Natural killer cell (primary cell): ENCODE data around the gene HOXB1. TPM values are rescaled to one million over a fixed set of nuclear protein-coding genes. Genes with fewer than 3 reads are reported as not detected.

Experiments
- ATAC-seq, 3 donors: fragments of 150-1000 bp in 2 of 3; fragments of 200-7000 bp in 1 of 3; cut with Tn5 transposase; 1 replicate in 1 of 3; 2 replicates in 2 of 3; pipeline ENCODE4 v1.10.0; 2021; ENCODE audit warnings: mild to moderate bottlenecking in 2 of 3, moderate library complexity in 2 of 3
- DNase-seq, 2 donors: peaks; one replicate each; pipeline versions ENCODE4 v3.0.0 to v3.0.0-alpha.2; 2013 to 2021; ENCODE audit warnings: mixed read lengths in 1 of 2
- H3K27ac ChIP-seq: one replicate; pipeline ENCODE4 v1.5.1; 2013; ENCODE audit warnings: mild to moderate bottlenecking, low read length
- H3K27me3 ChIP-seq: one replicate; pipeline ENCODE4 v1.6.1; 2013; ENCODE audit warnings: low read length; ENCODE audit not compliant: control insufficient read depth, insufficient read depth
- H3K36me3 ChIP-seq: one replicate; pipeline ENCODE4 v1.6.1; 2013; ENCODE audit warnings: low read length; ENCODE audit not compliant: control insufficient read depth, insufficient read depth
- H3K4me1 ChIP-seq: one replicate; pipeline ENCODE4 v1.6.1; 2013; ENCODE audit warnings: low read length; ENCODE audit not compliant: control insufficient read depth, insufficient read depth
- H3K4me3 ChIP-seq: one replicate; pipeline ENCODE4 v1.5.1; 2013; ENCODE audit warnings: low read length
- H3K9me3 ChIP-seq: one replicate; pipeline ENCODE4 v1.6.1; 2013; ENCODE audit warnings: low read length; ENCODE audit not compliant: control insufficient read depth, insufficient read depth
- H3K27ac Mint-ChIP-seq, 2 donors: one replicate each; pipeline ENCODE4 v1.8.0; 2022; ENCODE audit warnings: mild to moderate bottlenecking in 2 of 2, mixed read lengths in 2 of 2, moderate library complexity in 1 of 2
- H3K27me3 Mint-ChIP-seq, 2 donors: one replicate each; pipeline ENCODE4 v1.8.0; 2022; ENCODE audit warnings: low read depth in 2 of 2, mixed read lengths in 2 of 2
- H3K36me3 Mint-ChIP-seq: one replicate; pipeline ENCODE4 v1.8.0; 2022; ENCODE audit warnings: mixed read lengths
- H3K4me1 Mint-ChIP-seq, 2 donors: one replicate each; pipeline ENCODE4 v1.8.0; 2022; ENCODE audit warnings: mixed read lengths in 2 of 2
- H3K4me3 Mint-ChIP-seq: one replicate; pipeline ENCODE4 v1.8.0; 2022; ENCODE audit warnings: mild to moderate bottlenecking, moderate library complexity, mixed read lengths
- H3K9me3 Mint-ChIP-seq, 2 donors: one replicate each; pipeline ENCODE4 v1.8.0; 2022; ENCODE audit warnings: mixed read lengths in 2 of 2
- WGBS: methylation state at CpG from one replicate; pipeline ENCODE4 v1.1.7; 2013; ENCODE audit warnings: missing lambda C conversion rate; ENCODE audit not compliant: insufficient coverage; 5-methylcytosine and 5-hydroxymethylcytosine counted together
- intact Hi-C: fragments of 100-400 bp; cut with micrococcal nuclease; formaldehyde crosslinking; loops from one replicate; pipeline ENCODE4 v1.14.2; 2022
- total RNA-seq, 4 donors: library from RNA; stranded (reverse); fragments of 120-200 nt in 1 of 4; gene quantifications; one replicate each; pipeline versions ENCODE4 v1.2.3 to v1.2.4, GENCODE V29; 2013 to 2022
- TF ChIP-seq, protein P1 (sequence below): fragments of 200-600 bp; IDR thresholded peaks from one replicate; pipeline ENCODE4 v1.8.0; 2022; ENCODE audit warnings: antibody characterized with exemption

The HOXB1 gene
- total RNA-seq, 3 donors from 2014 or later (not counting 1 experiment from before 2014, with no cell fraction given), result not detected

DNA sequence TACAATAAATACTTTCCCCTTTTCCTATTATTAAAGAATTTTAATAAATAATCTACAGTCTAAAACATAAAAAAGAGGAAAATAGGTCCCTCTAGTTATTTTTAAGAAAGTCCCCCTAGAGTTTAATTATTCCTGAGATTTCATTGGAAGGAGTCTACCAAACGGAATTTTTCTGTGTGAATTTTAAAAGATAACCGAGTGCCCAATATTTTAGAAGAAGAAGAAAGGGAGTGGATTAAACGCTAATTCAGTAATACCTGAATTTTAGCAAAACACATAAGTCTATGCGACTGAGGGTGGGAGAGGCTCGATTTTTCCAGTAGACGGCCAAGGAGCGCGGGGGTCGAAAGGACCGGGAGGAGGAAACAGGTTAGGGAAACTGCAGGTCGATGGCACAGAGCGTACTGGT is 11.9 kb upstream of the HOXB1 start:
- Mint-ChIP-seq H3K36me3 (peaks cover 7% of the 10 kb centered on the region), H3K4me3 (peak overlapping the region; percentile 99), H3K9me3 (no peaks in the 10 kb centered on the region), H3K27ac (peak overlapping the region; percentile 94 to 99), H3K27me3 (peaks cover 0 to 23% of the 10 kb centered on the region in 2 donors), H3K4me1 (peaks cover 62 to 65% of the 10 kb centered on the region in 2 donors)
- peaks cover 51% of the 10 kb centered on the region for H3K4me1 ChIP-seq
- WGBS, result 7% methylated on average over 12 of the region's 12 CpGs
- peak in 2 of 3 donors; percentile 1 to 2 for ATAC-seq
- H3K27ac ChIP-seq, result peak overlapping the region; percentile 95
- H3K36me3 ChIP-seq, result no peaks in the 10 kb centered on the region
- H3K9me3 ChIP-seq, result no peaks in the 10 kb centered on the region
- no peaks in the 10 kb centered on the region for H3K27me3 ChIP-seq
- intact Hi-C loops, result loop anchor here (2.0 kb wide), 1 partner anchor 14 kb away; no protein-coding TSS in a partner anchor
- no peak for DNase-seq
- peak overlapping the region; percentile 77 for H3K4me3 ChIP-seq
- TF ChIP-seq, protein P1, sequence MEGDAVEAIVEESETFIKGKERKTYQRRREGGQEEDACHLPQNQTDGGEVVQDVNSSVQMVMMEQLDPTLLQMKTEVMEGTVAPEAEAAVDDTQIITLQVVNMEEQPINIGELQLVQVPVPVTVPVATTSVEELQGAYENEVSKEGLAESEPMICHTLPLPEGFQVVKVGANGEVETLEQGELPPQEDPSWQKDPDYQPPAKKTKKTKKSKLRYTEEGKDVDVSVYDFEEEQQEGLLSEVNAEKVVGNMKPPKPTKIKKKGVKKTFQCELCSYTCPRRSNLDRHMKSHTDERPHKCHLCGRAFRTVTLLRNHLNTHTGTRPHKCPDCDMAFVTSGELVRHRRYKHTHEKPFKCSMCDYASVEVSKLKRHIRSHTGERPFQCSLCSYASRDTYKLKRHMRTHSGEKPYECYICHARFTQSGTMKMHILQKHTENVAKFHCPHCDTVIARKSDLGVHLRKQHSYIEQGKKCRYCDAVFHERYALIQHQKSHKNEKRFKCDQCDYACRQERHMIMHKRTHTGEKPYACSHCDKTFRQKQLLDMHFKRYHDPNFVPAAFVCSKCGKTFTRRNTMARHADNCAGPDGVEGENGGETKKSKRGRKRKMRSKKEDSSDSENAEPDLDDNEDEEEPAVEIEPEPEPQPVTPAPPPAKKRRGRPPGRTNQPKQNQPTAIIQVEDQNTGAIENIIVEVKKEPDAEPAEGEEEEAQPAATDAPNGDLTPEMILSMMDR, result no peak

DNA sequence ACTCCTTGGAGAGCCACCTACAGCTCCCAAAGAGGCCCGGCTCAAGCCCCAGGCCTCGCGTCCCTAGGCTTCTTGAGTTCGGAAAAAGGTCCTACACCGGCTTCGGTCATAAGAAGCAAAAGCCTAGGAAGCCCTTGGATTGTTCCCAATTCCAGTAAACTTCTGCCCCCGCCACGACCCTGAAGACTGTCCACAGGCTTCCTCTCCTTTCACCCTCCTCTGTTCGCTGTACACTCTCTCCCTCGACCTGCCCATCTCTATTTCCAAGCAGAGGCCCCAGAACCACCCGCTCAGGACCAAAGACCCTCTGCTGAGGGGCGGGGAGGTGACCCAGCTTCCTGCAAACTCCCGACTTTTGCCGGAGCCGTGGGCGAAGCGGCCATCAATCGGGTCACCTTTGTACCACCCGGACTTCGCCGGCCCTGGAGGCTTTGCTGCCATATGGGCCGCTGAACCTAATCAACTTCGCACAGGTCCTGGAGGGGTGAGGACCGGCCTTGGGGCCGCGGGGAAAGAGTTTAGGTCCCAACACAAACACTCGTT is 11.4 kb upstream of the HOXB1 start:
- H3K9me3 Mint-ChIP-seq, result no peaks in the 10 kb centered on the region
- peak in 2 of 3 donors; percentile 16 to 20 for ATAC-seq
- H3K27ac Mint-ChIP-seq, result peak overlapping the region; percentile 94 to 99
- Histone ChIP-seq H3K27me3 (no peaks in the 10 kb centered on the region), H3K27ac (peak overlapping the region; percentile 95), H3K36me3 (no peaks in the 10 kb centered on the region), H3K4me3 (peak overlapping the region; percentile 77), H3K4me1 (peaks cover 46% of the 10 kb centered on the region), H3K9me3 (no peaks in the 10 kb centered on the region)
- TF ChIP-seq, protein P1, result no peak
- H3K36me3 Mint-ChIP-seq, result peaks cover 7% of the 10 kb centered on the region
- peak in 1 of 2 donors; percentile 61 for DNase-seq
- peak overlapping the region; percentile 99 for H3K4me3 Mint-ChIP-seq
- H3K4me1 Mint-ChIP-seq, result peaks cover 59 to 60% of the 10 kb centered on the region in 2 donors
- H3K27me3 Mint-ChIP-seq, result peaks cover 0 to 23% of the 10 kb centered on the region in 2 donors
- intact Hi-C loops, result loop anchor here (2.0 kb wide), 1 partner anchor 13 kb away; no protein-coding TSS in a partner anchor
- 14% methylated on average over 23 of the region's 27 CpGs for WGBS

DNA sequence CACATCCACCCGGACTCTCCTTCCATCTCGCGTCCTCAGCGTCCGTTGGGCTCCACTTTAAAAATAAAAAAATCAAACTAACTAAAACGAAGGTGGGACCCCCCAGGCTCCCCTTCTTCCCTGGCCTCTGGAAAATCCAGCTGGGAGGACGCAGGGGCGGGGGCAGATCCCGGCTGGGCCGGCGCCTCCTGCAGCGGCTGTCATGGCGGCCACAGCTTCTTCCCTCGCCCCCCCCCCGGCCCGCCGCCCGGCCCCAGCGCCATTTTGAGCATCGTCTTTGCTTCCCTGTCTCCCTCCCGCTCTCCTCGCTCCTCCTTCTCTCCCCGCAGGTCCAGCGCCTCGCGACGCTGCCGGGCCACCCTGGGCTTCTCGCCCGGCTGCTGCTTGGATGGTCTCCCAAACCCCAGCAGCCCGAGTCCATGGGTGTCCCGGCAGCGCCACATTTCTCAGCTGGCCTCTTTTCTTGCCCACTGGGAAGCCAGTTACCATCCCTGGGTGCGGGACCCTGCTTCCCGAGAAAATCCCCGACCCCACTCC is 10.8 kb upstream of the HOXB1 start:
- Histone ChIP-seq H3K27me3 (no peaks in the 10 kb centered on the region), H3K4me3 (peak overlapping the region; percentile 77), H3K9me3 (no peaks in the 10 kb centered on the region), H3K27ac (peak overlapping the region; percentile 95), H3K4me1 (peaks cover 41% of the 10 kb centered on the region), H3K36me3 (no peaks in the 10 kb centered on the region)
- DNase-seq, result peak; percentile 45 to 71
- peak; percentile 38 to 47 (median 45) for ATAC-seq
- Mint-ChIP-seq H3K4me1 (peaks cover 57% of the 10 kb centered on the region in 2 donors), H3K27ac (peak overlapping the region; percentile 94 to 99), H3K27me3 (peaks cover 0 to 25% of the 10 kb centered on the region in 2 donors), H3K4me3 (peak overlapping the region; percentile 99), H3K36me3 (peaks cover 7% of the 10 kb centered on the region), H3K9me3 (no peaks in the 10 kb centered on the region)
- TF ChIP-seq, protein P1, result no peak
- intact Hi-C loops, result loop anchor here (2.0 kb wide), 1 partner anchor 13 kb away; no protein-coding TSS in a partner anchor
- WGBS, result 4% methylated on average over 35 of the region's 36 CpGs
